Loucy (cell line): Measurements from ENCODE around the gene UNC79.

Experiments
- CTCF ChIP-seq: fragments of 200-600 bp; sonication (generic); conservative IDR thresholded peaks from 2 replicates; pipeline ENCODE4 v1.5.1; 2014; ENCODE audit warnings: mild to moderate bottlenecking, antibody characterized with exemption, low read length
- EZH2phosphoT487 ChIP-seq: fragments of 200-600 bp; IDR thresholded peaks from 2 replicates; pipeline ENCODE4 v1.6.1; 2018; ENCODE audit warnings: antibody characterized with exemption, mild to moderate bottlenecking, moderate library complexity, borderline replicate concordance

GRCh38 chr14:93396456-93396855 lies 34.3 kb upstream of the UNC79 start:
- no peak for TF ChIP-seq CTCF
- TF ChIP-seq EZH2phosphoT487 = no peak
